Measurements from ENCODE around the gene LRIG2.

- TF ChIP-seq CTCF (IDR thresholded peaks at IDR 0.05) (no peak), ZFX (IDR thresholded peaks at IDR 0.05; ENCODE audit: borderline replicate concordance) (no peak)
These were observed 56.7 kb downstream of the LRIG2 start for GRCh38 chr1:113129529-113130185.
